ENCODE data around the gene OR5B21. TPM values are rescaled to one million over a fixed set of nuclear protein-coding genes. Genes with fewer than 3 reads are reported as not detected.

OR5B21 gene
- total and polyA plus RNA-seq, 10 of the 15 experiments (the other 5 are each of a cell fraction or from before 2014, with no cell fraction given), result 0.22 to 0.41 (median 0.22) TPM; not detected in 7

- in situ Hi-C loops (cut with MboI), result no loop called here
- FAIRE-seq (peak; percentile 27), ATAC-seq (peak; percentile 63), DNase-seq (ENCODE audit: low read depth, low spot score) (no peak)
- RAD21 ChIA-PET (ENCODE audit: unreplicated experiment), result interaction anchor here (1.1 to 4.5 kb wide), 5 partner anchors 9 to 77 kb away, joined by 5 to 41 read pairs (median 9); no protein-coding TSS in a partner anchor
- WGBS (ENCODE audit: insufficient coverage, insufficient replicate concordance, low lambda C conversion rate, missing lambda C conversion rate), result 53% methylated on average over 2 of the region's 2 CpGs
- H3K36me3 ChIP-seq (ENCODE audit: control insufficient read depth in 2 of 2, insufficient read depth in 2 of 2, low read length in 1 of 2), result 0 out of 4 replicates have a peak, but pooled peaks cover 0 to 3% of the 10 kb centered on the region in 2 experiments
- SMC1A ChIA-PET (ENCODE audit: uncharacterized antibody, unreplicated experiment), result interaction anchor here (1.0 to 4.9 kb wide), 8 partner anchors 11 to 152 kb away, joined by 3 to 92 read pairs (median 4); partner anchors contain the start of gene OR5B21
- POLR2A ChIA-PET, result interaction anchor here (0.7 to 1.7 kb wide), 4 partner anchors 10 to 613 kb away, joined by 3 to 8 read pairs (median 4); no protein-coding TSS in a partner anchor
- no peak overlapping the region for H3K9ac ChIP-seq (ENCODE audit: control insufficient read depth, insufficient read depth, low read length)
- BruUV-seq (replicated peaks), result no TSS peak
- no peak overlapping the region for H3K27ac ChIP-seq (ENCODE audit: control insufficient read depth, insufficient read depth)
- no peaks in the 10 kb centered on the region for H4K20me1 ChIP-seq (ENCODE audit: control insufficient read depth, insufficient read depth)
- H3K4me1 ChIP-seq (ENCODE audit: control insufficient read depth, insufficient read depth, low read length), result peaks cover 9% of the 10 kb centered on the region; the same call in 1 of the 2 replicates
- intact Hi-C loops (cut with micrococcal nuclease; ENCODE audit: unreplicated experiment), result no loop called here
- H3K79me2 ChIP-seq (ENCODE audit: control insufficient read depth, insufficient read depth, low read length), result no peaks in the 10 kb centered on the region
- no peak overlapping the region for H3K4me3 ChIP-seq
- peak overlapping the region; percentile 13; the same call in 1 of the 2 replicates for H3K4me2 ChIP-seq (ENCODE audit: control insufficient read depth, insufficient read depth)
- H2AFZ ChIP-seq (ENCODE audit: control insufficient read depth, low read depth, low read length), result no peak overlapping the region
- CTCF ChIA-PET, result interaction anchor here (0.6 to 3.3 kb wide), 10 partner anchors 9 to 854 kb away, joined by 3 to 35 read pairs (median 5); no protein-coding TSS in a partner anchor
- no peaks in the 10 kb centered on the region for H3K27me3 ChIP-seq (replicated peaks in 1 of 2; ENCODE audit: control insufficient read depth in 2 of 2, insufficient read depth in 2 of 2, low read length in 1 of 2)
- no peaks in the 10 kb centered on the region for H3K9me3 ChIP-seq (replicated peaks; ENCODE audit: control insufficient read depth, insufficient read depth, low read length)
- TF ChIP-seq REST (IDR thresholded peaks at IDR 0.05; ENCODE audit: low read depth, low read length) (no peak), MAX (IDR thresholded peaks at IDR 0.05; ENCODE audit: low read depth, low read length) (no peak), TAF1 (IDR thresholded peaks at IDR 0.05; ENCODE audit: borderline replicate concordance, low read depth, low read length) (no peak), CBX5 (IDR thresholded peaks at IDR 0.05; ENCODE audit: low read depth) (no peak), HDAC6 (IDR thresholded peaks at IDR 0.05; ENCODE audit: unreplicated experiment) (no peak), ATF3 (IDR thresholded peaks at IDR 0.05; ENCODE audit: borderline replicate concordance, extremely low read depth, low read depth, low read length) (no peak), IRF3 (IDR thresholded peaks at IDR 0.05) (no peak), FOXM1 (IDR thresholded peaks at IDR 0.05; ENCODE audit: low read depth, low read length) (no peak), ZBTB4 (CRISPR knock-in tag; IDR thresholded peaks at IDR 0.05) (no peak), NFXL1 (IDR thresholded peaks at IDR 0.05; ENCODE audit: borderline replicate concordance) (no peak), JUNB (IDR thresholded peaks at IDR 0.05) (peak; percentile 39; the same call in 1 of the 2 replicates), NFIC (IDR thresholded peaks at IDR 0.05; ENCODE audit: low read depth, low read length) (no peak), SPI1 (IDR thresholded peaks at IDR 0.05; ENCODE audit: borderline replicate concordance, insufficient read depth, low read depth, low read length) (no peak), CREM (IDR thresholded peaks at IDR 0.05; ENCODE audit: low read depth) (no peak), SIN3A (IDR thresholded peaks at IDR 0.05; ENCODE audit: low read depth, low read length) (no peak), NFYB (IDR thresholded peaks at IDR 0.05; ENCODE audit: insufficient read depth, low read depth, low read length) (no peak)
Observed at GRCh38 chr11:58495906-58496305, 12.0 kb downstream of the OR5B21 start.
